Stomach smooth muscle (tissue), 2 donors: ENCODE measurements around the gene IGFBPL1.
"Not testable (repeated sequence)": the region's sequence is repeated elsewhere in the genome, so short reads cannot be mapped to it uniquely, and the experiment has no call there.

Experiments
- H3K27ac ChIP-seq: one replicate; pipeline ENCODE4 v1.7.0; 2013; ENCODE audit warnings: mild to moderate bottlenecking, low read length, inconsistent platforms
- H3K27me3 ChIP-seq, 2 donors: one replicate each; pipeline ENCODE4 v1.7.0; 2013; ENCODE audit warnings: low read length in 2 of 2; ENCODE audit not compliant: insufficient read depth in 2 of 2, control insufficient read depth in 1 of 2
- H3K36me3 ChIP-seq, 2 donors: one replicate each; pipeline ENCODE4 v1.7.0; 2013; ENCODE audit warnings: low read length in 2 of 2; ENCODE audit not compliant: control insufficient read depth in 2 of 2, insufficient read depth in 2 of 2
- H3K4me1 ChIP-seq: one replicate; pipeline ENCODE4 v1.7.0; 2013; ENCODE audit warnings: low read length; ENCODE audit not compliant: control insufficient read depth, insufficient read depth
- H3K4me3 ChIP-seq, 2 donors: one replicate each; pipeline ENCODE4 v1.7.0; 2013; ENCODE audit warnings: low read length in 2 of 2
- H3K9ac ChIP-seq, 2 donors: one replicate each; pipeline ENCODE4 v1.7.0; 2013; ENCODE audit warnings: low read length in 2 of 2, mild to moderate bottlenecking in 1 of 2
- H3K9me3 ChIP-seq, 2 donors: one replicate each; pipeline ENCODE4 v1.7.0; 2013; ENCODE audit warnings: low read length in 2 of 2; ENCODE audit not compliant: control insufficient read depth in 2 of 2
- donor health status: healthy.
- donor health status: Pancreatic carcinoma.

Gene IGFBPL1

DNA sequence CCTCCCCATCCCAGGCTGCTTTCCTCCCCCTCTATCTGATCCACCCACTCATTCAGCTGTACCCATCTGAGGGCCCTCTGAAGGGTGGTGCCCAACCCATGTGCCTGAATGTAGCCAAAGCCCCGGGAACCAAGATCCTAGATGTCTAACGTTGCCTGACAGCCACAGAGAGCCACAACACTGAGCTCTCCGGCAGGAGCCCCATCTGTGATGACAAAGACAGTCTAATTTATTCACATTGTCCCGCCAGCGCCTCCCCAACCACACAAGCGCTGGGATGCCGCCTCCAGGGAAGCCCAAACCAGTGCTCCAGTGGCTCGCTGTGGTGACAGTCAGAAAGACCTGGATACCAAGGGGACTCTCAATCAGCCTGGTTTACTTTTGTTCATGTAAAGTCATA, 8.4 kb downstream of the IGFBPL1 start:
- Histone ChIP-seq H3K9me3 (no peaks in the 10 kb centered on the region), H3K36me3 (no peaks in the 10 kb centered on the region), H3K27ac (no peak overlapping the region), H3K4me3 (no peak overlapping the region), H3K4me1 (no peaks in the 10 kb centered on the region), H3K9ac (no peak overlapping the region), H3K27me3 (peaks cover 2 to 19% of the 10 kb centered on the region in 2 donors)

GRCh38 chr9:38414040-38414723, 10.1 kb downstream of the IGFBPL1 start:
- Histone ChIP-seq H3K9ac (no peak overlapping the region), H3K27me3 (peaks cover 2 to 16% of the 10 kb centered on the region in 2 donors), H3K4me3 (no peak overlapping the region)

DNA sequence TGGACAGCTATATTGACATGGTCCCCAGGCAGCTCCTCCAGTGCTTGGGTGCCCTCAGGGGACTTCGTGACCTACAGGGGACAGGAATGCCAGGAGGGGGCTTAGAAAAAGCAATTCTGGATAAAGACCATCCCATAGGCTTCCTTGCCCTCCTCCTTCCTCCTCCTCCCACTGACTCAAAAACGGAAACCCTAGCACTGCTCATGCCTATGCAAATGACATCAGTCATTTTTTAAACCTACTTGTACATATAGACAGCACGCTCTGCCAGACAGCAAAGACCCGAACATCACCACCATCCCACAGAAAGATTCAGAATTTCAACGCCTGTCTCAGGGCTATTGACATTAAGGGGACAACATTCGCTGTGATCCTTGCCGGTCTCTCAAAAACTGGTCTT, 11.0 kb downstream of the IGFBPL1 start:
- H3K36me3 ChIP-seq, result no peaks in the 10 kb centered on the region
- H3K27me3 ChIP-seq, result peaks cover 2 to 16% of the 10 kb centered on the region in 2 donors
- no peak overlapping the region for H3K9ac ChIP-seq
- H3K4me3 ChIP-seq, result no peak overlapping the region
- no peak overlapping the region for H3K27ac ChIP-seq
- H3K9me3 ChIP-seq, result no peaks in the 10 kb centered on the region
- no peaks in the 10 kb centered on the region for H3K4me1 ChIP-seq

More at GRCh38 chr9:38414040-38414723, 10.1 kb downstream of the IGFBPL1 start:
- no peaks in the 10 kb centered on the region for H3K9me3 ChIP-seq
- no peaks in the 10 kb centered on the region for H3K36me3 ChIP-seq
- no peaks in the 10 kb centered on the region for H3K4me1 ChIP-seq
- H3K27ac ChIP-seq, result no peak overlapping the region

DNA sequence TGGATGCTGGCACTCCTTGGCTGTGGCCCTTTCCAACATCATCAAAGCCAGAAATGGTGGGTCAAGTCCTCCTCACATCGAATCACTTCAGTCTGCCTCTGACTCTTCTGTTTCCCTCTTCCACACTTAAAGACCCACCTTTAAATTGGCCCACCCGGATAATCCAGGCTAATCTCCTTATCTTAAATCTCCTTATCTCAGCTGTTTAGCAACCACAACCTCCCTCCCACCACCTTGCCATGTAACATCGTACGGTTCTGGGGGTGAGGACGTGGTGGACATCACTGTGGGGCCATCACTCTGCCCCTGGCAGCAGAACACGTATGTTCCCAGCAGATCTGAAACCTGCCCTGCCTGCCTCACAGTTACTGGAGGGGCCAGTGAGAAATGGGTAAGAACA, 11.5 kb downstream of the IGFBPL1 start:
- H3K27ac ChIP-seq, result no peak overlapping the region
- H3K9ac ChIP-seq, result no peak overlapping the region
- H3K27me3 ChIP-seq, result peaks cover 2 to 16% of the 10 kb centered on the region in 2 donors
- H3K9me3 ChIP-seq, result no peaks in the 10 kb centered on the region
- no peak overlapping the region for H3K4me3 ChIP-seq
- H3K4me1 ChIP-seq, result no peaks in the 10 kb centered on the region
- no peaks in the 10 kb centered on the region for H3K36me3 ChIP-seq

GRCh38 chr9:38408719-38409118, 15.5 kb downstream of the IGFBPL1 start:
- no peaks in the 10 kb centered on the region for H3K4me1 ChIP-seq
- no peak overlapping the region for H3K27ac ChIP-seq
- H3K9ac ChIP-seq, result no peak overlapping the region
- H3K27me3 ChIP-seq, result peaks cover 2 to 11% of the 10 kb centered on the region in 2 donors
- no peaks in the 10 kb centered on the region for H3K9me3 ChIP-seq
- no peaks in the 10 kb centered on the region for H3K36me3 ChIP-seq
- H3K4me3 ChIP-seq, result no peak overlapping the region

DNA sequence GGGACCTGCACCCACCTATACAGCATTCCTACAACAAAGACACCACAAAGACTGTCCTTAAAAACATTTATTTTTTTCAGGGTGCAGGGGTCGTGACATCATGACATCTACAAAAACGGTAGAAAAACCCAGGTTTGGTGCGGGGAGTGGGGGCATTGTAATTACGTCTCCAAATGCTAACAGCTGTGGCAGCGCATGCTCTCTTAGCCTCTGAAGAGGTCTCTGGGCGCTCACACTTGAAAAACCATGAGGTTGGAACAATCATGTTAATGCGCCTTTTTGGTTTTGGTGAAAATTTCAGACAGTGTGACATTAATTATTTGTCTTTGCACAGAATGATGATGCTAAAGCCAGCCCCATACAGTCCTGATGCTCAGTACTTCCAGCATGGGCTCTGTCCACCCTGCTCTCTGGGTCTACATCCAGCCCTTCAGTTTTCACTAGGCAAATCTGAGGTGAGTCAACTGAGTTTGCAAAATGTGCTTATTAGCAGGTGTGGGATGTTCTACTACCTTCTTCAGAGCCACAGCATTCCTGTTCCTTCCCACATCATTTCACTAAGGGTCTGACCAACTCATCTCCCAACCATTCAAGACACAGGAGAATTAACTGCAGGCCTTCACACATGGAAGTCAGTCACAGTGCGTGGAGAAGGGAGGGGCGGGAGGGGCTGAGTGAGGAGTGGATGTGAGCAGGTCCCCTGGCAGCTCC, 17.6 kb downstream of the IGFBPL1 start:
- H3K27me3 ChIP-seq, result peaks cover 2 to 8% of the 10 kb centered on the region in 2 donors
- no peaks in the 10 kb centered on the region for H3K36me3 ChIP-seq
- H3K9me3 ChIP-seq, result no peaks in the 10 kb centered on the region
- H3K27ac ChIP-seq, result no peak overlapping the region
- H3K4me1 ChIP-seq, result no peaks in the 10 kb centered on the region
- H3K9ac ChIP-seq, result no peak overlapping the region
- H3K4me3 ChIP-seq, result no peak overlapping the region

DNA sequence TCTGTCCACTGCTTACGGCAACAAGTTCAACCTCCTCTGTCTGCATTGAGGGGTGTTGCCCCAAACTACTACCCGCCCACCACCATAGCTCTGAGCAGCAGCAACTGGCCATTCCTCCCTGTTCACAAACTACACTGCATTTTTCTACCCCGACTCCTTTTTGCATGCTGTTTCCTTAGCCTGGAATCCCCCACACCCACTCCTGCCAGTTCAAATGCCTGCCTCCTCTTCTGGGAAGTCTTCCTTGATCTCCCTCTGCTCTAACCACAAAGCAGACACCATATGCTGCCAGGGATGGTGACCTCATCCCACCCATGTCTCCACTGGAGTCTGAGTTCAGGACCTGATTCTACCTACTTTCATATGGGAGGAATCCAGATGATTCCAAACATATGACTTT, 18.5 kb downstream of the IGFBPL1 start:
- Histone ChIP-seq H3K36me3 (no peaks in the 10 kb centered on the region), H3K4me3 (no peak overlapping the region), H3K27ac (no peak overlapping the region)

DNA sequence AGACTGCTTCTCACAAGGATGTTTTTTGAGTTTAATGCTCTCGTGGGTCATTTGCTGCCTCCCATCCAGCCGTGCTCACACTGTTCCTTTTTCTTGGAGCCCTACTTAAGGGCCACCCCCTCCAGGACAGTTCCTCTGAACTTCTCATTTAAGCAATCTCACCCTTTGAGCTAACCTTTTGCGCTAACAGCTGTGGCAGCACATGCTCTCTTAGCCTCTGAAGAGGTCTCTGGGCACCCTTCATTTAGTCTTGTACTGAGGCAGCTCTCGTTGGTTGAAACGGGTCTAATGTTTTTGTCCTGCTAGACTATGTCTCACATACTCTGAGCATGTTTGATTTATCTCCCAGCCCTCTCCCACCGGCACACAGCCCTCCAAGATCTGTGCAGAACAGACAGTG, 19.9 kb downstream of the IGFBPL1 start:
- Histone ChIP-seq H3K9ac (no peak overlapping the region), H3K9me3 (no peaks in the 10 kb centered on the region)

More for the DNA sequence above, 18.5 kb downstream of the IGFBPL1 start:
- Histone ChIP-seq H3K27me3 (peaks cover 1 to 8% of the 10 kb centered on the region in 2 donors), H3K4me1 (no peaks in the 10 kb centered on the region), H3K9me3 (no peaks in the 10 kb centered on the region), H3K9ac (no peak overlapping the region)

GRCh38 chr9:38401994-38402393, 22.3 kb downstream of the IGFBPL1 start:
- Histone ChIP-seq H3K4me3 (no peak overlapping the region), H3K36me3 (peaks cover 10 to 11% of the 10 kb centered on the region in 2 donors), H3K27ac (no peak overlapping the region), H3K27me3 (peaks cover 0 to 8% of the 10 kb centered on the region in 2 donors), H3K4me1 (peaks cover 1% of the 10 kb centered on the region), H3K9me3 (no peaks in the 10 kb centered on the region), H3K9ac (no peak overlapping the region)

More for the DNA sequence above, 19.9 kb downstream of the IGFBPL1 start:
- Histone ChIP-seq H3K27me3 (peaks cover 0 to 8% of the 10 kb centered on the region in 2 donors), H3K4me3 (no peak overlapping the region), H3K36me3 (no peaks in the 10 kb centered on the region), H3K27ac (no peak overlapping the region), H3K4me1 (no peaks in the 10 kb centered on the region)

GRCh38 chr9:38399191-38399590, 25.1 kb downstream of the IGFBPL1 start:
- H3K9me3 ChIP-seq, H3K4me3 ChIP-seq, H3K27ac ChIP-seq, H3K27me3 ChIP-seq, H3K9ac ChIP-seq: not testable (repeated sequence)
- Histone ChIP-seq H3K36me3 (peaks cover 23 to 25% of the 10 kb centered on the region in 2 donors), H3K4me1 (peaks cover 15% of the 10 kb centered on the region)

DNA sequence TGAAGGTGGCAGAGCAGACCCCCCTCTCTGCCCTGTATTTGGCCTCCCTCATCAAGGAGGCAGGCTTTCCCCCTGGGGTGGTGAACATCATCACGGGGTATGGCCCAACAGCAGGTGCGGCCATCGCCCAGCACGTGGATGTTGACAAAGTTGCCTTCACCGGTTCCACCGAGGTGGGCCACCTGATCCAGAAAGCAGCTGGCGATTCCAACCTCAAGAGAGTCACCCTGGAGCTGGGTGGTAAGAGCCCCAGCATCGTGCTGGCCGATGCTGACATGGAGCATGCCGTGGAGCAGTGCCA, 27.9 kb downstream of the IGFBPL1 start:
- H3K4me3 ChIP-seq, result no peak overlapping the region
- no peaks in the 10 kb centered on the region for H3K9me3 ChIP-seq
- H3K4me1 ChIP-seq, result peaks cover 32% of the 10 kb centered on the region
- no peak overlapping the region for H3K9ac ChIP-seq
- H3K27me3 ChIP-seq, result no peaks in the 10 kb centered on the region
- peaks cover 23 to 25% of the 10 kb centered on the region in 2 donors for H3K36me3 ChIP-seq
- H3K27ac ChIP-seq, result no peak overlapping the region
